Measurements from ENCODE around the gene PCDH1. TPM values are rescaled to one million over a fixed set of nuclear protein-coding genes. Genes with fewer than 3 reads are reported as not detected.
"Not testable (repeated sequence)": the region's sequence is repeated elsewhere in the genome, so short reads cannot be mapped to it uniquely, and the experiment has no call there.

The PCDH1 gene
- total RNA-seq, 1 donor from 2014 or later: not detected

GRCh38 chr5:141913560-141914198, 35.5 kb upstream of the PCDH1 start:
- intact Hi-C loops (cut with micrococcal nuclease): no loop called here
- H3K36me3 Mint-ChIP-seq (ENCODE audit: low read depth): no peaks in the 10 kb centered on the region
- H3K9me3 Mint-ChIP-seq: no peaks in the 10 kb centered on the region
- peaks cover 44% of the 10 kb centered on the region for H3K27me3 Mint-ChIP-seq (ENCODE audit: insufficient read depth)
- H3K4me3 Mint-ChIP-seq: peak overlapping the region; percentile 1
- H3K27ac Mint-ChIP-seq: no peak overlapping the region
- DNase-seq (ENCODE audit: low spot score): no peak
- peaks cover 7% of the 10 kb centered on the region for H3K4me1 Mint-ChIP-seq (ENCODE audit: low read depth)

GRCh38 chr5:141910271-141910673, 32.1 kb upstream of the PCDH1 start:
- Mint-ChIP-seq H3K27me3 (ENCODE audit: insufficient read depth) (peaks cover 30% of the 10 kb centered on the region), H3K4me1 (ENCODE audit: low read depth) (peaks cover 7% of the 10 kb centered on the region), H3K4me3 (no peak overlapping the region), H3K27ac (no peak overlapping the region), H3K36me3 (ENCODE audit: low read depth) (no peaks in the 10 kb centered on the region), H3K9me3 (no peaks in the 10 kb centered on the region)
- intact Hi-C loops (cut with micrococcal nuclease): no loop called here
- no peak for DNase-seq (ENCODE audit: low spot score)

DNA sequence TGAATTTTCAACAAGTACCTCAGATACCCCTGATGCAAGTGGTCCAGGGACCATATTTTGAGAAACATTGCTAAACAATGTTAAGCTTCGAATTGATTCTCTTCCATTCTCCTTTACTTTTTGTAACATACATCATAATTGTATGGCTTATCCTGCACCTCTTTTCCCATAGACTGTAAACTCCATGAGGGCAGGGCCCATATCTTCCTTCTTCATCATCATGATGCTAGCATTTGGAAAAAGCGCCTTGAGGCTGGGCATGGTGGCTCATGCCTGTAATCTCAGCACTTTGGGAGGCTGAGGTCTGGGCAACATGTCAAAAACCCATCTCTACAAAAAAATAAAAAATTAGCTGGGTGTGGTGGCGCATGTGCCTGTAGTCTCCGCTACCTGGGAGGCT, 31.0 kb upstream of the PCDH1 start:
- Mint-ChIP-seq H3K27me3 (ENCODE audit: insufficient read depth) (peaks cover 21% of the 10 kb centered on the region), H3K4me3 (no peak overlapping the region), H3K4me1 (ENCODE audit: low read depth) (peaks cover 7% of the 10 kb centered on the region), H3K9me3 (no peaks in the 10 kb centered on the region), H3K36me3 (ENCODE audit: low read depth) (no peaks in the 10 kb centered on the region), H3K27ac (no peak overlapping the region)
- intact Hi-C loops (cut with micrococcal nuclease): no loop called here
- no peak for DNase-seq (ENCODE audit: low spot score)

DNA sequence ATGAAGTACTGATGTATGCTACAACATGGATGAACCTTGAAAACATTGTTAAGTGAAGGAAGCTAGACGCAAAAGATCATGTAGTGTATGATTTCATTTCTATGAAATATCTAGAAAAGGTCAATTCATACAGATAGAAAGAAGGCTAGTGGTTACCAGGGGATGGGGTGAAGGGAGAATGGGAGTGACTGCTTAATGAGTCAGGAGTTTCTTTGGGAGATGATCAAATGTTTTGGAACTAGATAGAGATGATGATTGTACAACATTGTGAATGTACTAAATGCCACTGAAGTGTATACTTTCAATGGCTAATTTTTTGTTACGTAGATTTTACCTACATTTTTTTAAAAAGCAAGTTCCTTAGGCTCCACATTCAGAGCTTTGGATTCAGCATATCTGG, 30.6 kb upstream of the PCDH1 start:
- no peak for DNase-seq (ENCODE audit: low spot score)
- intact Hi-C loops (cut with micrococcal nuclease): no loop called here
- Mint-ChIP-seq H3K4me1 (ENCODE audit: low read depth) (peaks cover 7% of the 10 kb centered on the region), H3K9me3 (no peaks in the 10 kb centered on the region), H3K27ac (no peak overlapping the region), H3K4me3 (no peak overlapping the region), H3K27me3 (ENCODE audit: insufficient read depth) (peaks cover 18% of the 10 kb centered on the region), H3K36me3 (ENCODE audit: low read depth) (no peaks in the 10 kb centered on the region)

- Mint-ChIP-seq H3K4me1 (ENCODE audit: low read depth) (no peaks in the 10 kb centered on the region), H3K9me3 (no peaks in the 10 kb centered on the region), H3K4me3 (no peak overlapping the region), H3K27me3 (ENCODE audit: insufficient read depth) (peaks cover 12% of the 10 kb centered on the region), H3K27ac (no peak overlapping the region), H3K36me3 (ENCODE audit: low read depth) (no peaks in the 10 kb centered on the region)
- intact Hi-C loops (cut with micrococcal nuclease): no loop called here
- DNase-seq (ENCODE audit: low spot score): no peak
Measured at GRCh38 chr5:141906972-141907371, 28.8 kb upstream of the PCDH1 start.

- no peak for DNase-seq (ENCODE audit: low spot score)
- H3K4me1 Mint-ChIP-seq (ENCODE audit: low read depth): no peaks in the 10 kb centered on the region
- H3K27me3 Mint-ChIP-seq (ENCODE audit: insufficient read depth): peaks cover 14% of the 10 kb centered on the region
- H3K36me3 Mint-ChIP-seq (ENCODE audit: low read depth): no peaks in the 10 kb centered on the region
- intact Hi-C loops (cut with micrococcal nuclease): no loop called here
- H3K9me3 Mint-ChIP-seq: no peaks in the 10 kb centered on the region
- H3K27ac Mint-ChIP-seq: no peak overlapping the region
- no peak overlapping the region for H3K4me3 Mint-ChIP-seq
Measured at GRCh38 chr5:141906517-141906916, 28.3 kb upstream of the PCDH1 start.

DNA sequence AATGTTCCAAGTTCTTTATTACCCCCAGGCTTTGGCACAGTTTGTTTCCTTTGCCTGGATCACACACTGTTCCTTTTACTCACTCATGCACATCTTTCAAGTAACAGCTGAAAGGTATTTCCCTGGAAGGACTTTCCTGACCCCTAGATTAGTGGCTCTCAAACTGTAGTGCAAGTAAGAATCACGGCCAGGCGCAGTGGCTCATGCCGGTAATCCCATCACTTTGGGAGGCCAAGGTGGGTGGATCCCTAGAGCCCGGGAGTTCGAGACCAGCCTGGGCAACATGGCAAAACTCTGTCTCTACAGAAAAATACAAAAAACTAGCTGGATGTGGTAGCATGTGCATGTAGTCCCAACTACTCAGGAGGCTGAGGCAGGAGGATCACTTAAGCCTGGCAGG, 26.3 kb upstream of the PCDH1 start:
- Mint-ChIP-seq H3K4me3 (no peak overlapping the region), H3K36me3 (ENCODE audit: low read depth) (no peaks in the 10 kb centered on the region), H3K27me3 (ENCODE audit: insufficient read depth) (peaks cover 14% of the 10 kb centered on the region), H3K4me1 (ENCODE audit: low read depth) (no peaks in the 10 kb centered on the region), H3K27ac (no peak overlapping the region), H3K9me3 (no peaks in the 10 kb centered on the region)
- intact Hi-C loops (cut with micrococcal nuclease): no loop called here
- no peak for DNase-seq (ENCODE audit: low spot score)

GRCh38 chr5:141903261-141903660, 25.1 kb upstream of the PCDH1 start:
- Mint-ChIP-seq H3K27me3 (ENCODE audit: insufficient read depth) (peaks cover 14% of the 10 kb centered on the region), H3K4me1 (ENCODE audit: low read depth) (no peaks in the 10 kb centered on the region), H3K9me3 (no peaks in the 10 kb centered on the region), H3K36me3 (ENCODE audit: low read depth) (no peaks in the 10 kb centered on the region), H3K27ac (no peak overlapping the region), H3K4me3 (no peak overlapping the region)
- no peak for DNase-seq (ENCODE audit: low spot score)
- intact Hi-C loops (cut with micrococcal nuclease): no loop called here

DNA sequence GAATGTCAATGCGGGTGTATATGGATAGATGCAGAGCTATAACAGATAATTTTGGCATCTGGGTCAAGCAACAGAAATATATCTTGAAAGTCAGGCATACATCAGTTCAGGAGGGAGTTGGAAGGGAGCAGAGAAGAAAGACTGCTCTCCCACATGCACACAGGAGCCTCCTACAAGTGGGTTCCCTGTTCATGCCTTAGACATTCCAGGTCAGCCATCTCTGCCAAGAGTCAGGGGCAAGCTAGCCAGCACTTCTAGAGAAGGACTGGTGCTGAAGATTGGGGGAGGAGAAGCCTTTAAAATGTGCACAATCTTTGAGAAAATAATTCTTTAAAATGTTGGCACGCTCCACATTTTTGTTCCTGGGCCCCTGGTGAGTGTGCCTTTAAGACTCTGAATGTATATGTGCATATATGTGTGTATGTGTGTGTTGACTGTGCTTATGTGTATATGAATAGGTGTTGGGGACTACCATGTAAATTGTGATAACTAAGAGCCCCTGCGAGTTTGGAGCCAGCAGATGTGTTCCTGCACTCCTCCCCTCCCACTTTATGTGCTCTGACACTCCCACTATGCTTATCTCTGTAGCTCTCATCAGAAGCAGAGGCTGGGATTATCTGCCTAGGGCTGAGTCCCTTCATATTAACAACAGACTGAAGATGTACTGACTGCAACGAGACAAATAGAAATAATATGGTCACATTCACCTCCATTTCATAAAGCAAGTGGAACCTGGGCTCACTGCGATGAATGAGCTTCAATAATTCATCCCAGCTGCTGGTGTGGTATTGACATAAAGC, 24.0 kb upstream of the PCDH1 start:
- H3K4me1 Mint-ChIP-seq (ENCODE audit: low read depth): no peaks in the 10 kb centered on the region
- intact Hi-C loops (cut with micrococcal nuclease): no loop called here
- H3K9me3 Mint-ChIP-seq: no peaks in the 10 kb centered on the region
- no peak overlapping the region for H3K4me3 Mint-ChIP-seq
- H3K27me3 Mint-ChIP-seq (ENCODE audit: insufficient read depth): peaks cover 12% of the 10 kb centered on the region
- DNase-seq (ENCODE audit: low spot score): no peak
- no peak overlapping the region for H3K27ac Mint-ChIP-seq
- H3K36me3 Mint-ChIP-seq (ENCODE audit: low read depth): no peaks in the 10 kb centered on the region

GRCh38 chr5:141898448-141899049, 20.3 kb upstream of the PCDH1 start:
- no peak for DNase-seq (ENCODE audit: low spot score)
- intact Hi-C loops (cut with micrococcal nuclease): no loop called here
- Mint-ChIP-seq H3K4me3 (no peak overlapping the region), H3K9me3 (no peaks in the 10 kb centered on the region), H3K27ac (no peak overlapping the region), H3K4me1 (ENCODE audit: low read depth) (no peaks in the 10 kb centered on the region), H3K36me3 (ENCODE audit: low read depth) (no peaks in the 10 kb centered on the region), H3K27me3 (ENCODE audit: insufficient read depth) (peaks cover 18% of the 10 kb centered on the region)

GRCh38 chr5:141897425-141897824, 19.2 kb upstream of the PCDH1 start:
- Mint-ChIP-seq H3K9me3 (no peaks in the 10 kb centered on the region), H3K4me1 (ENCODE audit: low read depth) (no peaks in the 10 kb centered on the region), H3K36me3 (ENCODE audit: low read depth) (no peaks in the 10 kb centered on the region), H3K27ac (no peak overlapping the region), H3K27me3 (ENCODE audit: insufficient read depth) (peaks cover 18% of the 10 kb centered on the region), H3K4me3 (no peak overlapping the region)
- DNase-seq (ENCODE audit: low spot score): no peak
- intact Hi-C loops (cut with micrococcal nuclease): no loop called here

DNA sequence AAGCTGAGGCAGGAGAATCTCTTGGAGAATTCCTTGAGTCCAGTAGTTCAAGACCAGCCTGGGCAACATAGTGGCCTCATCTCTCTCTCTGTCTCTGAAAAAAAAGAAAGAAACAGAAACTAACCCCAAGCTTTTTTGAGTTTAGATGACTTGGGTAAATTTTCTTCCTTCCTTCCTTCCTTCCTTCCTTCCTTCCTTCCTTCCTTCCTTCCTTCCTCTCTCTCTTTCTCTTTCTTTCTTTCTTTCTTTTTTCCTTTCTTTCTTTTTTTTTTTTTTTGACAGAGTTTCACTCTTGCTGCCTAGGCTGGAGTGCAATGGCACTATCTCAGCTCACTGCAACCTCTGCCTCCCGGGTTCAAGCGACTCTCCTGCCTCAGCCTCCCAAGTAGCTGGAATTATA, 12.2 kb upstream of the PCDH1 start:
- H3K4me3 Mint-ChIP-seq; H3K4me1 Mint-ChIP-seq (ENCODE audit: low read depth); H3K36me3 Mint-ChIP-seq (ENCODE audit: low read depth); intact Hi-C loops (cut with micrococcal nuclease); H3K27ac Mint-ChIP-seq; DNase-seq (ENCODE audit: low spot score); H3K9me3 Mint-ChIP-seq: not testable (repeated sequence)
- peaks cover 36% of the 10 kb centered on the region for H3K27me3 Mint-ChIP-seq (ENCODE audit: insufficient read depth)

DNA sequence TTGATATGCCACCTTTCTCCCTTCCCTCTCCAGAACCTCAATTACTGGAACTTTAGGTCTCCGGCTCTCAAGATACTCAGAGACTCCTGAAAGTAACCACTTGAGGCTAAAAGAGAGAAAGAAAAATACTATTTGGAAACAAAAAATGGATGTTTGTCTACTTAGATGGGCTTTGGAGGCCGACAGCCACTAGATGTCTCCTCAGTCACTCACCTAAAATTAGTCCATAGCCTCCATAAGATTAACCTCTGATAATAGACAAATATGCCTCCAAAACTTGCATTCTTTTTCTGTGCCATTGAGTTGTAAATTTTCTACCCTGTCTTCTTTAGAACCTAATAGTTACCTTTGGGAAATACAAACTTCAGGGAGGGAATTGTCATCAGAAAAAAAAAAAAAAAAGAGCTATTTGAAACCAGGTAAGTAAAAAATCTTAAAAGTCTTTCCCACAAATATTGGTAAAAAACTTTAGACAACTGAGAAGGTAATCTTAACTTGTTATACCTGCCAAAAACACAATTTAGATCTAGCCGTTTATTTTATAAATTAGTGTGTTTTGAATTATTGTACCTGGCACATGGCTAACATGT, 11.2 kb upstream of the PCDH1 start:
- Mint-ChIP-seq H3K27me3 (ENCODE audit: insufficient read depth) (peaks cover 40% of the 10 kb centered on the region), H3K36me3 (ENCODE audit: low read depth) (no peaks in the 10 kb centered on the region), H3K4me1 (ENCODE audit: low read depth) (no peaks in the 10 kb centered on the region), H3K27ac (no peak overlapping the region), H3K9me3 (no peaks in the 10 kb centered on the region), H3K4me3 (no peak overlapping the region)
- no peak for DNase-seq (ENCODE audit: low spot score)
- intact Hi-C loops (cut with micrococcal nuclease): loop anchor here (1.0 kb wide), 1 partner anchor 71 kb away; no protein-coding TSS in a partner anchor
